NCI-H524 (cell line): ENCODE results near the gene AOPEP.
"Not testable (repeated sequence)": the region's sequence is repeated elsewhere in the genome, so short reads cannot be mapped to it uniquely, and the experiment has no call there.

Source experiments
- DNase-seq, 2 experiments: peaks; one replicate each; lab custom pipeline; 2025; lab: John Stamatoyannopoulos, UW

AOPEP gene

DNA sequence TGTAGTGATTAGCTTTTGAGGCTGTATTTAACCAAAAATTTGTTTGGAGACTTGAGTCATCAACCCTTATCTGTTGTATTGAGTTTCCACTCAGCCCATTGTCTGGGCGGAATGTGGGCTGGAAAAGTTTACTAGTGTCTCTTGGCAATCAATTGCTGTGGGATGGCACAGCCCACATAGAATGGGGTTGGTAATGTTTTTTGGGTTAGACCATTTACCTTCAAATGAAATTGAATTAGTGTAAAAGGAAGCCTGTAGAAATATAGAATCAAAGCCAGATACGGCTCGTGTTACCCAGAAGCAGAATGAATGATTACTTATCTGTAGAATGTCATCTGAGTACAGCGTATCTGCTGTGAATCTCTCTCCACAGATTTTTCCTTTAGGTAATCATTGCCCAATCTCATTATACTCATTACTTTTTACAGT lies 142.9 kb downstream of the AOPEP start:
- DNase-seq, result no peak

DNA sequence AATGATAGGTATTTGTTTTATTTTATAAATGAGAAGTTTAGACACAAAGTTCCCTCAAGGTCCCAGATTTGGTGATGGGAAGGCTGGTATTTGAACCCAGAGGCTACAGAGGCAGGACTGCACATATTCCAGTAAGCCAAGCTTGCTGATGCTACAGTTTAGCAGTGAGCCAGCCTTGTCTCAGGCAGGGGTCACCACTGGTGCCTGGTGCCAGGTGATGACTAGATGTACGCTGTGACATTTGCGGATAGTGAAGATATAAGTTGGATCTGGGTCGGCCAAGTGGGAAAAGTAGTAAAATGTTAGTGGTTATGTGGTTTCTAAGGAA lies 143.9 kb downstream of the AOPEP start:
- DNase-seq, result no peak

DNA sequence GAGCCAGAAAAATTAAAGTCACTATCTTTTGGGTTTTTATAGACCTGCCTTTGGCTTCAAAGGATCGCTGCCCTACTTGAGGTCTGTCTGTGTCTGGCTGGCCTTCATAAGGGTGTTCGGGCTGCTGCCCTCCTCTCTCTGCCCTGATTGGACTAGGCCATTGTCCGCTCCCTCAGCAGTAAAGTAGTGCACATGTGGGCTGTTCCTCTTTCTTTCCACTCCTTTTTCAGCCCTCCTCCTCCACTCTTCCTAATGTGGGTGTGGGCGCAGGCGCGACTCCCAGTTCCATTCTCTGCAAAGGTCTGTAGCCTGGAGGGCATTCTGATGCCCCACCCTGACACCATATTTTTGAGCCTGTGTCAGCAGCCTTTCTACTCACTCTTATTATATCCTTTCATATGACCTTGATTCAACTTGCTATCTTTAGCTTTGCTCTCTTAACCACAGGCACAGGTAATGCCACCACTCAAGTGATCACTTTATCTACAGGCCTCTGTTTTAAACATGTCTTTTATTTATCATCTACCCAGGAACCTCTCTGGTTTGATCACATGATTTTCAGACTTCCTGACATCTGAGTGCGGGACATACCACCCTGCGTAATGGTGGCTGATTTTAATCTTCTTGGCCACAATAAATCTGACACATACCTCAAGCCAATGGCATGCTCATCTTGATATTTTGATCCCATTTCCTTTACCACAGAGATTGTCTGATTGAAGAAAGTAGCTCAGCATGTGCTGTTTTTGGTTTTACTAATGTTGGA lies 144.5 kb downstream of the AOPEP start:
- no peak for DNase-seq

DNA sequence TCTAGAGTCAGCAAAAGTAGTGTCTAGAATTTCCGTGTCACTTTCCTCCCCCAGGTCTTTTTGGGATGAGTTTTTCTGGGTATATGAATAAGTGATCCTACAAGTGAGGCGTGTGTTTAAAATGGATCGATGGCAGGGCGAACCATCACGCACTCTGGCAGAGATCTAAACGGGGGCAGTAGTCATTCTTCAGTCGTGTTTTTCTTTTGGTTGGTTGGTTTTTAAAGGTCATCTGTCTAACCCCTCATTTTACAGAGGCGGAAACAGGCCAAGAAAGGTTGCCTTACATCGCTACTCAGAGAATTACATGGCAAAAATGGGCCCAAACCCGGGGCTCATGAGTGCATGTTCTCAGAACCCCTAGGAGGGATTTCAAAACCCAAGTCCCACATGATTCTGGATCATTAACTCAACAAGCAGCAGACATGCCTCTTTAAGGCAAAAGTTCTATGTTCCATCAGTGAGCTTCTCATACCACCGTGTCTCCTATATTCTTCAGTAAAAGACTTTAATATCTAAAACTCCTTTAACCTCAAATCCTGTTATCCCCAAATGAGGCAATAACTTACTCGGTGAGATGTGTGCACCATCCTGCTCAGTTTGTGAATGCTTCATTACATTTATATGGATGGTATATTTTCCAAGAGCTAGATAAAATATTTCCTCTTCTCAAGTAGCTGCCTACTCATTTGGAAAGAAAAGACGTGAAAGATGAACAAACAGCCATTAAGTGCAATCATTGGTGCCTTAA lies 145.8 kb downstream of the AOPEP start:
- DNase-seq, result no peak

DNA sequence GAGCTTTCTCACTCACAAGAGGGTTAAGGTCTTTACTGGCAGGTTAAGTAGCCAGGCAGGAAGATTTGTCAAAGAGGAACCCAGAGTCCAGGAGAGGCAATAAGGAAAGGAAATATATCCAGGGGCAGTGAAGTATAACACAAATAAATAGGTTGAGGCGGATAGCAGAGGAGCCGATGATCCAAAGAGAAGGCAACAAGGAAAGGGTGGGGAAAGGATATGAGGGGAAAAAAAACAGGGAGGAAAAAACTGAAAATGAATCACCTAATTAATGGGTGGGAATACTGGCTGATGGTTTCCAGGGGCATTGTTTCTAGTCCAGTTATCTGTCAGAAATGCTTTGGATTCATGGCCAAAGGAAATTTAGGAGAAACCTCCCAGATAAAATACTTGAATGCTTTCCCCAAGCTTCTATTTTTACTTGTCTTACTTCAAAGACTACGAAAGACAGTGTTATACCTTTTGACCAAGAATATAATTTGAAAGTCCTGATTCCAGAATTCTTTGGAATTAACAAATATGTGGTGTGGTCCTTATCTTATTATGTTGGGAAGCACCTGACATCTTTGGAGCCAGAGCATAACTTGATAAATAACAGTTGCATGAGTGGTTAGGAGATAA lies 146.5 kb downstream of the AOPEP start:
- no peak for DNase-seq

DNA sequence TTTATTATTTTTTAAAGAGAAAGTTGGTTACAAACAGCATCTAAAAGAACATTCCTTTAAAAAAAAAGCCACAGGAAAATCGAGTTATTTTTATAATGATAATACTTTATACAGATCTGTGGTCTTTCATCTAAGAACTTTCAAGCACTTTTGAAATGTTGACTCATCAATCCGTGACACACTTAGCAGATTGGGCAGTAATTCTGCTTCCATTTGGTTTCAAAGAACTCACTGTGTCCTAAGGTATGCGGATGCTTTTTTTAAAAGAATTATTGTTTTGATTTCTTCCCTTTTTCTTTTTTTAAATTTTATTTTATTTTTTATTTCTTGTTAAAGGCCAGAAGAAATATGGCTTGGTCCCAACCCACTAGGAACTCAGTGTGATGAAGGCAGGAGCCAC lies 147.8 kb downstream of the AOPEP start:
- DNase-seq, result no peak

DNA sequence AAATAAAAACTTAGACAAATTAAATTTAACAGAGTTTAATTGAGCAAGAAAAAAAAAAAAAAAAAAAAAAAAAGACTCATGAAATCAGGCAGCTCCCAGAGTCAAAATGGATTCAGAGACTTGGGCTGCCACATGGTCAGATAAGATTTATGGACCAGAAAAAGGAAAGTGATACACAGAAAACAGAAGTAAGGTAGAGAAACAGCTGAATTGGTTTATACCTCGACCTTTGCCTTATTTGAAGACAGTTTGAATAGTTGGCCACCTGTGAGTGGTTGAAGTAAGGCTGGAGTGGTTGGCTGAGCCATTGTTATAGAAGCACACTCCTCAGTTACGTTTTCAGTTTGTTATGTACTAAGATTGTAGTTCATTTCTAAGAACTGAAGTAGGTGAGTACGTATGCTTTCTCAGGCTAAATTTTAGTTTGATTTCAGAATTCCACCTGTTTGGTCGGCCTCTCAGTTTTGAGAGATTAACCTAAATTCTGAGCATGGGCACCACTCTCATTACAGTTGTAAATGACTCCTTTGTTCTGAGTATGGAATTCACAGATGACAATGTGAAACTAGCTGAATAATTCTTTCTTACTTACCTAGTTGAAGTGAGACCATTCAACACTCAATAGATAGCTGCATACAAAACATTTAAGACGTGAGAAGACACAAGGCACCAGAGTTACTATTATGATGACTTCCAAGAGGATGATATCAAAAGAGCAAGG lies 149.0 kb downstream of the AOPEP start:
- no peak for DNase-seq

DNA sequence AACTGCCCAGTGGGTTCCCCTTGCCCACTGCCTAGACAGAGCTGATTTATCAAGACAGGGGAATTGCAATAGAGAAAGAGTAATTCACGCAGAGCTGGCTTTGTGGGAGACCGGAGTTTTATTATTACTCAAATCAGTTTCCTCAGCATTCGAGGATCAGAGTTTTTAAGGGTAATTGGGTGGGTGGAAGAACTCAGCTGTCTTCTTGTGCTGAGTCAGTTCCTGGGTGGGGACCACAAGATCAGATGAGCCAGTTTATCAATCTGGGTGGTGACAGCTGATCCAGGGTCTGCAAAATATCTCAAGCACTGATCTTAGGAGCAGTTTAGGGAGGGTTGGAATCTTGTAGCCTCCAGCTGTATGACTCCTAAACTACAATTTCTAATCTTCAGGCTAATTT lies 152.3 kb downstream of the AOPEP start:
- DNase-seq, result not testable (repeated sequence)

DNA sequence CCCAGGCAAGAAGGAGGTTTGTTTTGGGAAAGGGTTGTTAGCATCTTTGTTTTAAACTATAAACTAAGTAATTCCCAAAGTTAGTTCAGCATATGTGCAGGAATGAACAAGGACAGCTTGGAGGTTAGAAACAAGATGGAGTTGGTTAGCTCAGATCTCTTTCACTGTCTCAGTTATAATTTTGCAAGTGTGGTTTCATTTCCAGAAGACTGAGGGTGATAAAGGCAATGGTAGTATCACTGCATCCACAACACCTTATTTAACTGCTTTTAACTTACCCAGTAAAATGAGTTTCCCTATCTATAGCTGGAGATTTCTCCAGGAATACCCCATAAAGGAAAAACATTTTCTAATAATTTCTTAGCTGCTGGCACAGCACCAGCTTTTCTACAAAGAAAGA lies 152.7 kb downstream of the AOPEP start:
- DNase-seq, result no peak

DNA sequence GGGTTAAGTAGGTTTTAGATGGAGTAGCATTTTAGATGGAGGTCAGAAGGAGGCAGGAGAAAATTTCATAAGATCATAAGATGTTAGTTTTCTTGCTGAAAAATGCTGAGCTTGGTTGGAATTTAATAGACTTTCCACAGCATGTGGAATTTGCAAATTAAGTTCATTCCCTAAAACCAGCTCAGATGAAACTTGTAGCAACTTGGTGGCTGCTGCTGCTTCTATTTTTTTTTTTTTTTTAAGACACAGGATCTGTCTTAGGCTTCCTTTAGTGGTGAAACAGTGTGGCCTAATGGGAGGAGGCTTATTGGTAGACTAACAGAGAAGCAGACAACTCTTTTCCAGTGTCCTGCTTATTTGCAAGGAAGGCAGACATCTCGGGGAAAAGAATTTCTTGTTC lies 154.5 kb downstream of the AOPEP start:
- no peak for DNase-seq

DNA sequence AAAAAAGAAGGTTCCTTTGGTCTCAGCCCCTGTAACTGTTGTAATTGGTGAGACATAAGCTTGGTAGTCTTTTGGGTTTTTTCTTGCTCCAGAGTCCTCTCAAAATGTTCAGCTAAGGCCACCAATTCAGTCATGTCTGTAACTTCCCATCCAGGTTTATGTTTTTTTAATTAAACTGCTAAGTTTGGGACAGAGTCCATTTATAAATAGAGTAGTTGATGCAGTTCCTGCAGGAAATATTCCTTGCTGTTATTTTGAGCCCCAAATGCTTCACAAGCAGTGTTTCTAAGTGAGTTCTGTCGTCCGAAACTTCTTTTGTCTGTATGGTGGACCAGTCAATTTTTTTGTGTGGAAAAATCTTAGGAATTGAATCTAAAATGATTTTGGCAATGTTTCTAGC lies 155.0 kb downstream of the AOPEP start:
- no peak for DNase-seq

DNA sequence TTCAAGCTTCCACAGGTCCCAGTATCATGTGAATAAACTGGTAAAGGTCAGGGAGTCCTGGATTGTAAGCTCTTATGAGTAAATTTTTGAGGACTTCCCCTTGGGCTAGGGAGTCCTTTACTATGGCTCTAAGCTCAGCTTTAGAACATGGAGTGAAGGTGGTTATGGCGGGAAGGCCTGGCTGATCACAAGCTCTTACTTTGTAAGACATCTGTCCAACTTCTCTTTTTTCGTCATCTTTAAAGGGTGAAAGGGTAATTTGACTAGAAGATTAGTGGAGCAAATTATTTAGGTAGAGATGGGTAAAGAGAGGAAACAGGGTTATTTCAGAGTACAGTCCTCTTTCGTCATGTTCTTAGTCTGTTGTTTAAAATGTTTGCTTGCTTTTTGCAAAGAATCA lies 155.4 kb downstream of the AOPEP start:
- no peak for DNase-seq

DNA sequence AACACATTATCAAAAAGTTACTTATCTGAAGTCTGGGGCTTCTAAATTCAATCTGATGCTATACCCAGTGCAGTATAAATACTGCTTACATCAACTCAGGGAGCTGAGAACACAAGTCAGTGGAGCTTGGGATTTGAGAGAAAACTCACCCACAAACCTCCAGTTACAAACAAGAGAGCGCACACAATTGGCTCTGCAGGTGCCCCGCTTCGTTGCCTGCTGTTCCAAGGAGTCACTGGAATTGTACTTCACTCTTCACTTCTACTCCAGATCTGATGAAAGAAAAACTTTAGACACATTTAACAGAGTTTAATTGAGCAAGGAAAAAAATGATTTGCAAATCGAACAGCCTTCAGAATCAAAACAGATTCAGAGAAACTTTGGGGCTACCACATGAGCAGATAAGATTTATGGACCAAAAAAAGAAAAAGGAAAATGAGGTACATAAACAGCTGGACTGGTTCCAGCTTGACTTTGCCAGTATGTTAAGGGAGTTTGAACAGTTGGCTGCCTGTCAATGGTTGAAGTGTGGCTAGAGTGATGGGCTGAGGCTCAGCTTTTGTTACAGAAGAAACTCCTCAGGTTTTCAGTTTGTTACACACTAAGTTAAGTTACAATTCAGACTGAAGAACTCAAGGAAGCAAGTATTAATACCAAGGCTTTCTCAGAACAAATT lies 156.6 kb downstream of the AOPEP start:
- no peak for DNase-seq

DNA sequence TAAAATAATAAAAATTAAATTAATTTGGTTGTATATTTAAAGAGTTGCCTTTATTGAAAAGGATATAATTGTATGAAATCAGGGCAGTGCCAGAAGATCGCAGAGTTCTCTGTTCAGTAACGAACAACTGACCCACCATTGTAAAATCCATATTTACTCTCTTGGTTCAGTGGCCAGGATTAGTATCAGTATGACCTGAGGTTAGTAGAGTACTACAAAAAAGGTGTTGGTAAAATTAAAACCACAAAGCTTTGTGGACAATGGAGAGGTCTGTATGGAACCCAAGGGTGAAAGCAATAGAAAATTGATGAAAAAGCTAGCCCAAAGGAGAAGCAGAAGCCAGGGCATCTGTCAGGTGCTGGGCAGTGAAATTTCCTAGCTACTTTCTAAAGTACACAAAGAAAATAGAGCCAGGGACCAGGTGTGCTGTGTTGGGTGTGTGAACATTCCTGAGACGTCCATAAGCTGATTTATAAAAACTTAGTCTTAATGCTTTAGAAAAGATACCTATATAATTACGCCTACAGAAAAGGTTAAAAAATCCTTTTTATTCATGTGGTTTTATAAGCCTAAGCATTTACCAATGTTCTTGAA lies 159.5 kb downstream of the AOPEP start:
- DNase-seq, result no peak

DNA sequence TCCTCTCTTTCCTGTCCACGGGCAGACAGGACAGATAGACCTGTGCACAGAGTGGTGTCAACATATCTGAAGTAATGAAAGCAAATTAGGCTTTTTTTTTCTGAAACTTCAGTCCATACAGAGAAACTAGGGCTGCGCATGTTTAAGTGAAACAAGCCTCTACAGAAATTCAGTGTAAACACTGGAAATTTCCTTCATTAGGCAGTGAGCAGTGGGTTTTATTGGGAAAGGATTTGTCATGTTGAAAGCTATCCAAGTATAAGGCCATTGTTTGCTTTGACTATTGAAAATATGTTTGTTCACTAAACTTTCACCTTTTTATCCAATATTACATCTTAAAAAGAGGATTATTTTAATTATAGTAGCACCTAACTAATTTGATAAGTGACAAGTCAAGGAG lies 161.2 kb downstream of the AOPEP start:
- DNase-seq, result no peak

DNA sequence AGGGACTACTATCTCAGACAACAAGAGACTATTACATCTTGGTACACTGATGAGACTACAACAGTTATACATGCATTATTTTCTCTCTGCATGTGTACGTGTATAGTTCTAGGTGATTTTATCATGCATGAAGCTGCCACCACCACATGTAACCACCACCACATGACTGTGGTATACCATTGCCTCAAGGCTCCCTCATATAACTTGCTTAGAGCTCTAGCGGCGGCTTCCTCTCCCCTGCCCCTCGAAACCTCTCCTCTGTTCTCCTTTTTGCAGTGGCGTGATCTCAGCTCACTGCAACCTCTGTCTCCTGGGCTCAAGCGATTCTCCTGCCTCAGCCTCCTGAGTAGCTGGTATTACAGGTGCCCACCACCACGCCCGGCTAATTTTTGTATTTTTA lies 162.3 kb downstream of the AOPEP start:
- no peak for DNase-seq

DNA sequence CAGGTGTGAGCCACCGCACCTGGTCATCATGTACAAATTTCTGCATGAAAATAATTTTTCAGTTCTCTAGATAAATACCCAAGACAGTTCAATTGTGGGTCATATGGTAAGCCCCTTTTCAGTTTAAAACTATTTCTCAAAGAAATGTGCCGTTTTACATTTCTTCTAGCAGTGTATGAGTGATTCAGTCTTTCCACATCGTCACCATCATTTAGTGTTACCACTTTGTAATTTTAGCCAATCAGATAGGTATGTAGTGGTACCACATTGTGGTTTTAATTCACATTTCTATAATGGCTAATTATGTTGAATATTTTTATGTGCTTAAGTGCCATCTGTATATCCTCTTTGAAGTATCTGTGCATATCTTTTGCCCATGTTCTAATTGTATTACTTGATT lies 163.1 kb downstream of the AOPEP start:
- DNase-seq, result no peak

DNA sequence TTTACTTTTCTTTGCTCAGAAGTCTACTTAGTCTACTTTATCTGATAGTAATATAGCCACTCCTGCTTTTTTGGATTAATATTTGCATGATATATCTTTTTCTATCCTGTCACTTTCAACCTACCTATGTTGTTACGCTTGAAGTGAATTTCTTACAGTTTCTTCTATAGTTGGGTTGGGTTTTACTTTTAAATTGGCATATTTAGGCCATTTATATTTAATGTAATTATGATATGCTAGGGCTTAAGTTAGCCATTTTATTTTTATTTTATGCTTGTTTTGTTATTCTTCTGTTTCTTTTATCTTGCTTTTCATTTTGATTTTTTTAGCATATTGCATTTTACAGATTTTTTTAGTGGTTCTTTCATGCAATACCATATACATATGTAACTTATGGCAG lies 164.7 kb downstream of the AOPEP start:
- no peak for DNase-seq

DNA sequence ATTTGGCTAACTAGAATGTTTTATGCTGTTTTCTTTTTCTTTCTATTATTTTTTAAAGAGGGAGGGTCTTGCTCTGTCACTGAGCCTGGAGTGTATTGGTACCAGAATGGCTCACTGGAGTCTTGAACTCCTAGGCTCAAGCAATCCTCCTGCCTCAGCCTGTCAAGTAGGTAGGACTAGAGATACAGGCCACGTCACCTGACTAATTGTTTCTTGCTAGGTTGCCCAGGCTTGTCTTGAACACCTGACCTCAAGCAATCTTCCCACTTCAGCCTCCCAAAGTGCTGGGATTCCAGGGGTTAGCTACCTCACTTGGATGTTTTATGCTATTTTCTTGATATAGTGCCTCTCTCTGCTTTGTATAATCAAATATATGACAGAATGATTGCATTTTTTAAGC lies 166.2 kb downstream of the AOPEP start:
- no peak for DNase-seq

DNA sequence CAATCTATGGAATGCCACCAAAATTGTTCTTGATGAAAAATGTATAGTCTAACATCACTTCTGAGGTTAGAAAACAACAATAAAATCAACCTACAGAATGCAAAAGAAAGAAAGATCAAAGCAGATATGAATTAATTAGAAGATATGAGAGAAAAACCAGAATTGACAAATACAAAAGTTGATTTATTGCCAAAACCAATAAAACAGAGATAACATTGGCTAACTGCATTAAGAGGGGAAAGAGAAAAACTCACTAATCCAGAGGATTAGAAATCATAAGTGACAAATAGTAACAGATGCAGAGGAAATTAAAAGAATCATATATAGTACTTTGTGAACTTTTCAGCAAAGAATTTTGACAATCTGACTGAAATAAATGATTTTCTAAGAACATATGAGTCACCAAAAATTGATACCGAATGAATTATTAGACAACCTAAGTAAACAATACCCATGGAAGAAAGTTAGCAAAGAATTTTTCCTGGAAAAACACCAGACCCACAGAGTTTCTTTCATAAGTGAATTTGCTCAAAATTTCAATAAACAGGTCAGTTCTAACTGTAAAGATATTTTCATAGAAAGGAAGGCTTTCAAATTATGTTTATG lies 167.7 kb downstream of the AOPEP start:
- no peak for DNase-seq

DNA sequence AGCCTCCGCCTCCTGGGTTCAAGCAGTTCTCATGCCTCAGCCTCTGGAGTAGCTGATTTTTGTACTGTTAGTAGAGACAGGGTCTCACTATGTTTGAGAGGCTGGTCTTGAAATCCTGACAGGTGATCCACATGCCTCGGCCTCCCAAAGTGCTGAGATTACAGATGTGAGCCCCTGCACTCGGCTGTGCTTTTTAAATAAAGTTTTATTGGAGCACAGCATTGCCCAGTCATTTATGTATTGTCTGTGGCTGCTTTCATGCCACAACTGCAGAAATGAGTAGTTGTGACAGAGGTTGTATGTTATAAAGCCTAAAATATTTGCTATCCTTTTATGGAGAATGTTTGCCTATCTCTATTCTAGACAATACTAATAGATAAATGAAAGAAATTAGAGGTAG lies 169.2 kb downstream of the AOPEP start:
- no peak for DNase-seq
